ENCODE measurements around the gene BDH1. TPM values are rescaled to one million over a fixed set of nuclear protein-coding genes. Genes with fewer than 3 reads are reported as not detected.

BDH1 gene
- total RNA-seq, 1 donor from 2014 or later, result not detected

DNA sequence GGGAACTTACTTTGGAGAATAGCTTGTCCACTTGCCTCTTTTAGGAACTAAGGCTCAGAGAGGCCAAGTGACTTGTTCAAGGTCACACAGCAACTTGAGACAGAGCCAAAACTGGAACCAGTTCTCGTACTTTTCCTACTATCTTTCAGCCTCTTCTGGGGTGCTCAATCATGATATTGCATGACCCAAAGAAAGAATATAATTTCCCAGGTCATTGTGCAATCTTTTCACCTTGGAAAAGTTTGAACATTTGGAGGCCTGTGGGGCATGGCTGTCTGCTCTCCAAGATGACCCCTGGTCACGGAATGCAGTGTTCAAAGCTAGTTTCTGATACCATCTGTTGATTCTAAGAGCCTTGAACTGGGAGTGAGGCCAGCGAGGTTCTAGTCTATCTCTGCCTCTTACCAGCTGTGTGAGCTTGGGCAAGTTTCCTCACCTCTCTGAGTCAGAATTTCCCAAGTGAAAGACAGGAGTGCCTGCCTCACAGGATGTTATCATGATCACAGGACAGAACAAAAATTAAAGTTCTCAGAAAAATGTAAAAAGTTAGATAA, 89.7 kb downstream of the BDH1 start:
- no peak overlapping the region for H3K4me3 ChIP-seq
- TF ChIP-seq, protein P1, sequence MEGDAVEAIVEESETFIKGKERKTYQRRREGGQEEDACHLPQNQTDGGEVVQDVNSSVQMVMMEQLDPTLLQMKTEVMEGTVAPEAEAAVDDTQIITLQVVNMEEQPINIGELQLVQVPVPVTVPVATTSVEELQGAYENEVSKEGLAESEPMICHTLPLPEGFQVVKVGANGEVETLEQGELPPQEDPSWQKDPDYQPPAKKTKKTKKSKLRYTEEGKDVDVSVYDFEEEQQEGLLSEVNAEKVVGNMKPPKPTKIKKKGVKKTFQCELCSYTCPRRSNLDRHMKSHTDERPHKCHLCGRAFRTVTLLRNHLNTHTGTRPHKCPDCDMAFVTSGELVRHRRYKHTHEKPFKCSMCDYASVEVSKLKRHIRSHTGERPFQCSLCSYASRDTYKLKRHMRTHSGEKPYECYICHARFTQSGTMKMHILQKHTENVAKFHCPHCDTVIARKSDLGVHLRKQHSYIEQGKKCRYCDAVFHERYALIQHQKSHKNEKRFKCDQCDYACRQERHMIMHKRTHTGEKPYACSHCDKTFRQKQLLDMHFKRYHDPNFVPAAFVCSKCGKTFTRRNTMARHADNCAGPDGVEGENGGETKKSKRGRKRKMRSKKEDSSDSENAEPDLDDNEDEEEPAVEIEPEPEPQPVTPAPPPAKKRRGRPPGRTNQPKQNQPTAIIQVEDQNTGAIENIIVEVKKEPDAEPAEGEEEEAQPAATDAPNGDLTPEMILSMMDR (IDR thresholded peaks at IDR 0.05), result no peak
- intact Hi-C loops (cut with DNase I), result no loop called here
- no peak overlapping the region for H3K27ac ChIP-seq
- H3K27me3 ChIP-seq, result no peaks in the 10 kb centered on the region
- no peaks in the 10 kb centered on the region for H3K9me3 ChIP-seq
- no peaks in the 10 kb centered on the region for H3K36me3 ChIP-seq
- peaks cover 0 to 6% of the 10 kb centered on the region in 2 donors for H3K4me1 ChIP-seq
- no peak for DNase-seq (ENCODE audit: low spot score in 2 of 2)

DNA sequence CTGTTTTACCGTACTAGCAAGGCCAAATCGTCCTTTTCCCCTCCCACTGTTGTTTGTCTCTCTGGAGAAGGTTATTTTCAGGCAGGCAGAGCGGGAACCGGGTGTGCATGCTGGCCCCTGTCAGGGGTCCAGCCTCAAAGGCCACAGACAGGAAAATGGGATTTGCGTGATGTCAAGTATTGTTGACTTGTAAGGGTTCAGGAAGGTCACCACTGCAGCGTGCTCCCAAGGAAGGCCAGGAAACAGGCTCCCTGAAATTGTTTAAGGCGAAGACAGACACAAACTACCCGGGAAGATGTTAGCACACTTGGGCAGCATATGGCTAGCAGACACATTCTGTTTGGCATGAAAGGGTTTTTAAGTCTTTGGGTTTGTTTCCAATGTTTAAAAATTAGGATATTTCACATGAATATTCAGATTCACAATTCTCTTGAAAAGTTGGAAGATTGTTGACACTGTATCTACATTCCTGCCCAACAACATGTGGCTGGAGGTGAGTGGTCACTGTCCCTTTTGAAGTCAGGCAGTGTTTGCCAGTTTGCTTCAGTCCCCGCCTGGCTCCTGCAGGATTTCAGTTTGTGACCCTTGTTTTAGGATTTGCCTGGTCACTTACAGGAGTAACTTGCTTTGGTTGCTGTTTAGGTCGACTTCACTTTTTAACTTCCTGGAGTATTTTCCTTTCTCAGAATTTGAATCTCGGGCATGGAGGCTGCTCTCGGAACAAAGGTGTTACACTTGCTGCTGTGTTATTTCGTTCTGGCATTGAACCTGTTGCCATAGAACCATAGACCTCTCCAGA, 90.4 kb downstream of the BDH1 start:
- peaks cover 0 to 6% of the 10 kb centered on the region in 2 donors for H3K4me1 ChIP-seq
- intact Hi-C loops (cut with DNase I), result no loop called here
- no peak overlapping the region for H3K4me3 ChIP-seq
- no peaks in the 10 kb centered on the region for H3K27me3 ChIP-seq
- H3K36me3 ChIP-seq, result no peaks in the 10 kb centered on the region
- H3K9me3 ChIP-seq, result no peaks in the 10 kb centered on the region
- DNase-seq (ENCODE audit: low spot score in 2 of 2), result no peak
- TF ChIP-seq, protein P1 (IDR thresholded peaks at IDR 0.05), result no peak
- H3K27ac ChIP-seq, result no peak overlapping the region

DNA sequence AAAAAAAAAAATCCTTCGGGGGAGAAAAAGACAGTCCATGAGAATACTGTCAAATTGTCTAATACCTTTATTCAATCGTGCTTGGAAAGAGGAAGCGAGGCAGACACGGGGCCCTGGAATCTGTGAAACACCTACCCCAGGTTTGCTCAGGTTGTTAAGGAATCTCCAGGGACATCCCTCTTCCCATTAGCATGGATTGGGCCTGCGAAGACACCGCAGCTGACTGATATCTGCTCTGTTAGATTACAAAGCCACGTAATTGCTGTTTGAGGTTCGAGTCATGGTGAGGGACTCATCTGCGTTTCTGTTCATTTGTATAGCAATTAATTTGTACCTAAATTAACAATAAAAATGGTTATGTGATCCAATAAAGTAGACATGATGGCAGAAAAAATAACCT, 91.0 kb downstream of the BDH1 start:
- no peak for DNase-seq (ENCODE audit: low spot score in 2 of 2)
- no peak overlapping the region for H3K27ac ChIP-seq
- H3K9me3 ChIP-seq, result no peaks in the 10 kb centered on the region
- no peak overlapping the region for H3K4me3 ChIP-seq
- H3K4me1 ChIP-seq, result peaks cover 0 to 6% of the 10 kb centered on the region in 2 donors
- H3K27me3 ChIP-seq, result no peaks in the 10 kb centered on the region
- TF ChIP-seq, protein P1 (IDR thresholded peaks at IDR 0.05), result no peak
- no peaks in the 10 kb centered on the region for H3K36me3 ChIP-seq
- intact Hi-C loops (cut with DNase I), result no loop called here

DNA sequence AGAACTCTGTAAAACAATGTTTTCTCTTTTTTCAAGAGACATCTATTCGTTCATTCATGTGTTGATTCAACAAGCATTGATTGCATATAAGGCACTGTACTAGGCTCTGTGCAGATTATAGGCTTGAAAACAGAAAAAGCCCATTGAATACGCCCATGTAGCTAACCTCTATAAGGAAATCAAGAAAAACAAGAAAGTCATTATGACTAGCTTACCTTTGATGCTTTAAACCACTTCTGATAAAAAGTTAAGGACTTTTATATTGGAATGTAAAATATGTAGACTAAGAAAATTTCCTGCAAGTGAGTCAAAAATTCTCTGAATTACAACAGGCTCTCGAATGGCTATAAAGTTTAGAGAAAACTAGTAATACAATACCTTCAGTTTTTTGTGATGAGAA, 92.5 kb downstream of the BDH1 start:
- H3K9me3 ChIP-seq, result no peaks in the 10 kb centered on the region
- TF ChIP-seq, protein P1 (IDR thresholded peaks at IDR 0.05), result no peak
- intact Hi-C loops (cut with DNase I), result no loop called here
- no peaks in the 10 kb centered on the region for H3K27me3 ChIP-seq
- H3K4me1 ChIP-seq, result peaks cover 0 to 6% of the 10 kb centered on the region in 2 donors
- H3K27ac ChIP-seq, result no peak overlapping the region
- no peaks in the 10 kb centered on the region for H3K36me3 ChIP-seq
- no peak overlapping the region for H3K4me3 ChIP-seq
- no peak for DNase-seq (ENCODE audit: low spot score in 2 of 2)

DNA sequence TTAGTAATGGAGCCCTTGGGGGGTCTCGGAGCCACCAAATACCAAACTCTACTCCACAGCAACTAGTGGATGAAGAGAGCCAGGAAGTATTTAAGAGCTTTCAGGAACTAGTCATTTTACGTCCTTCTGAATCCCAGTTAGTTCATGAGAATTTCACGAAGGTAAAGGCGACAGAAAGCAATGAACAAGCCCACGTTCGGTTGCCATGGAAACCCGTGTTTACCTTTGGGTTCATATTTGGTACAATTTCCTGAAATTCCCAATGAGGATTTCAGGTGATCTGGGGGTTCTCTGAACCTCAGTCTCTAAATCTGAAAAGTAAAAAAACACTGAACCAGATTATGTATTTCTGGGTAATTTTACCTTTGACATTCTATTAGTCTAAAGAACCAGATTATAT, 93.0 kb downstream of the BDH1 start:
- intact Hi-C loops (cut with DNase I), result no loop called here
- no peak overlapping the region for H3K27ac ChIP-seq
- no peak overlapping the region for H3K4me3 ChIP-seq
- H3K36me3 ChIP-seq, result no peaks in the 10 kb centered on the region
- TF ChIP-seq, protein P1 (IDR thresholded peaks at IDR 0.05), result no peak
- DNase-seq (ENCODE audit: low spot score in 2 of 2), result no peak
- H3K4me1 ChIP-seq, result peaks cover 0 to 6% of the 10 kb centered on the region in 2 donors
- no peaks in the 10 kb centered on the region for H3K9me3 ChIP-seq
- H3K27me3 ChIP-seq, result no peaks in the 10 kb centered on the region
